Measurements from ENCODE around the gene CHRNE.
"Not testable (repeated sequence)": the region's sequence is repeated elsewhere in the genome, so short reads cannot be mapped to it uniquely, and the experiment has no call there.

CHRNE gene

DNA sequence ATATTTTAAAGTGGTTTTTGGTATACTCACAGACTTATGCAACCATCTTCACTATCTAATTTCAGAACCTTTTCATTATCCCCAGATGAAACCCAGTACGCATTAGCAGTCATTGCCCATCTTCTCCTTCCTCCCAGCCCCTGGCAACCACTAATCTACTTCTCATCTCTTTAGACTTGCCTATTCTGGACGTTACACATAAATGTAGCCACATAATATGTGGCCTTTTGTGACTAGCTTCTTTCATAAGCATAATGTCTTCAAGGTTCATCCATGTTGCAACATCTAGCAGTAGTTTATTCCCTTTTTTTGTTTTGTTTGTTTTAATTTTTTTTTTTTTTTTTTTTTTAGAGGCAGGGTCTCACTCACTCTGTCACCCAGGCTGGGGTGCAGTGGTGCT lies 32.0 kb downstream of the CHRNE start:
- no peak overlapping the region for H3K9ac ChIP-seq (ENCODE audit: low read depth, low read length)
- H3K9me3 ChIP-seq (ENCODE audit: control insufficient read depth, insufficient read depth, low read length): no peaks in the 10 kb centered on the region
- H3K4me1 ChIP-seq (ENCODE audit: insufficient read depth, low read length): no peaks in the 10 kb centered on the region
- no peaks in the 10 kb centered on the region for H3K36me3 ChIP-seq (ENCODE audit: insufficient read depth, low read length)

DNA sequence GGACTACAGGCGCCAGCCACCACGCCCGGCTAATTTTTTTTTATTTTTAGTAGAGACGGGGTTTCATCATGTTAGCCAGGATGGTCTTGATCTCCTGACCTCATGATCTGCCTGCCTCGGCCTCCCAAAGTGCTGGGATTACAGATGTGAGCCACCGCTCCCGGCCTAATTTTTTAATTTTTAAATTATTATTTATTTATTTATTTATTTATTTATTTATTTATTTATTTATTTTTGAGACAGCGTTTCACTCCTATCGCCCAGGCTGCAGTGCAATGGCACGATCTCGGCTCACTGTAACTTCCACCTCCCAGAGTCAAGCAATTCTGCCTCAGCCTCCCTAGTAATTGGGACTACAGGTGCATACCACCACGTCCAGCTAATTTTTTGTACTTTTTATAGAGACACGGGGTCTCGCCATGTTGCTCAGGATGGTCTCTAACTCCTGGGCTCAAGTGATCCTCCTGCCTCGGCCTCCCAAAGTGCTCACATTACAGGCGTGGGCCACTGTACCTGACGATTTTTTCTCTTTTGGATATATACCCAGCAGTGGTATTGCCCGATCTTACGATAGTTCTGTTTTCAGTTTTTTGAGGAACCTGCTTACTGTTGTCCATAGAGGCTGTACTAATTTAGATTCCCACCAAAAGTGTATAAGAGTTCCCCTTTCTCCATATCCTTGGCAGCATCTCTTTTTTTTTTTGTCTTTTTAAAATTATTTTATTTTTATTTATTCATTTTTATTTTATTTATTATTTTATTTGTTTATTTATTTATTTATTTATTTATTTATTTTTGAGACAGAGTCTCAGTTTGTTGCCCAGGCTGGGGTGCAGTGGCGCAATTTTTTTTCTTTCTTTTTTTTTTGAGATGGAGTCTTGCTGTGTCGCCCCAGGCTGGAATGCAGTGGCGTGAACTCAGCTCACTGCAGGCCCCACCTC lies 33.6 kb downstream of the CHRNE start:
- not testable (repeated sequence) for H3K9me3 ChIP-seq (ENCODE audit: control insufficient read depth, insufficient read depth, low read length); H3K4me1 ChIP-seq (ENCODE audit: insufficient read depth, low read length); H3K9ac ChIP-seq (ENCODE audit: low read depth, low read length); H3K36me3 ChIP-seq (ENCODE audit: insufficient read depth, low read length)

- H3K36me3 ChIP-seq (ENCODE audit: insufficient read depth, low read length); H3K9ac ChIP-seq (ENCODE audit: low read depth, low read length); H3K4me1 ChIP-seq (ENCODE audit: insufficient read depth, low read length); H3K9me3 ChIP-seq (ENCODE audit: control insufficient read depth, insufficient read depth, low read length): not testable (repeated sequence)
Observed at GRCh38 chr17:4867535-4867934, 35.4 kb downstream of the CHRNE start.

- no peak overlapping the region for H3K9ac ChIP-seq (ENCODE audit: low read depth, low read length)
- no peaks in the 10 kb centered on the region for H3K36me3 ChIP-seq (ENCODE audit: insufficient read depth, low read length)
- no peaks in the 10 kb centered on the region for H3K9me3 ChIP-seq (ENCODE audit: control insufficient read depth, insufficient read depth, low read length)
Observed at GRCh38 chr17:4863321-4863720, 39.6 kb downstream of the CHRNE start.

GRCh38 chr17:4862720-4863119 lies 40.2 kb downstream of the CHRNE start:
- Histone ChIP-seq H3K4me1 (ENCODE audit: insufficient read depth, low read length) (peaks cover 27% of the 10 kb centered on the region), H3K9me3 (ENCODE audit: control insufficient read depth, insufficient read depth, low read length) (no peaks in the 10 kb centered on the region), H3K36me3 (ENCODE audit: insufficient read depth, low read length) (no peaks in the 10 kb centered on the region), H3K9ac (ENCODE audit: low read depth, low read length) (no peak overlapping the region)

More at GRCh38 chr17:4863321-4863720, 39.6 kb downstream of the CHRNE start:
- peaks cover 23% of the 10 kb centered on the region for H3K4me1 ChIP-seq (ENCODE audit: insufficient read depth, low read length)

DNA sequence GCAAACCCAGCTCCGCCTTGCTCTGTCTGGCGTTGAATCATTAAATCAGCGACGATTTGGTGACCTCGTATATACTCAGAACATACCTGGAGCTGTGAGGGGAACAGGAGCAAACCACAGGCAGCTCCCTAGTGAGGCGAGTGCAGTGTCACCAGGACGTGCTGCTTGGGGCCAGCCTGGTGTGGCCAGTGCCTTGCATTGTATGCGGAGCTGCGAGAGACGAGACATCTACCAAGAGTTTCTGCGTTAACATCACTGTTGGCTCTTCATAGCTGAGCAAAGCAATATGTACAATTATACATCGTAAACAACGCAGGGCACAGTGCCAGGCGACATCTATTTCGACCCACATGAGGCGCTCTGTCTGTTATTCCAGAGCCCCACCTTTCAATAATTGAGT lies 41.8 kb downstream of the CHRNE start:
- no peak overlapping the region for H3K9ac ChIP-seq (ENCODE audit: low read depth, low read length)
- H3K4me1 ChIP-seq (ENCODE audit: insufficient read depth, low read length): peaks cover 34% of the 10 kb centered on the region

GRCh38 chr17:4860651-4861050 lies 42.2 kb downstream of the CHRNE start:
- Histone ChIP-seq H3K4me1 (ENCODE audit: insufficient read depth, low read length) (peaks cover 34% of the 10 kb centered on the region), H3K9ac (ENCODE audit: low read depth, low read length) (no peak overlapping the region), H3K9me3 (ENCODE audit: control insufficient read depth, insufficient read depth, low read length) (no peaks in the 10 kb centered on the region), H3K36me3 (ENCODE audit: insufficient read depth, low read length) (no peaks in the 10 kb centered on the region; the same call in 1 of the 2 replicates)

More for the DNA sequence above, 41.8 kb downstream of the CHRNE start:
- no peaks in the 10 kb centered on the region; the same call in 1 of the 2 replicates for H3K36me3 ChIP-seq (ENCODE audit: insufficient read depth, low read length)
- no peaks in the 10 kb centered on the region for H3K9me3 ChIP-seq (ENCODE audit: control insufficient read depth, insufficient read depth, low read length)

DNA sequence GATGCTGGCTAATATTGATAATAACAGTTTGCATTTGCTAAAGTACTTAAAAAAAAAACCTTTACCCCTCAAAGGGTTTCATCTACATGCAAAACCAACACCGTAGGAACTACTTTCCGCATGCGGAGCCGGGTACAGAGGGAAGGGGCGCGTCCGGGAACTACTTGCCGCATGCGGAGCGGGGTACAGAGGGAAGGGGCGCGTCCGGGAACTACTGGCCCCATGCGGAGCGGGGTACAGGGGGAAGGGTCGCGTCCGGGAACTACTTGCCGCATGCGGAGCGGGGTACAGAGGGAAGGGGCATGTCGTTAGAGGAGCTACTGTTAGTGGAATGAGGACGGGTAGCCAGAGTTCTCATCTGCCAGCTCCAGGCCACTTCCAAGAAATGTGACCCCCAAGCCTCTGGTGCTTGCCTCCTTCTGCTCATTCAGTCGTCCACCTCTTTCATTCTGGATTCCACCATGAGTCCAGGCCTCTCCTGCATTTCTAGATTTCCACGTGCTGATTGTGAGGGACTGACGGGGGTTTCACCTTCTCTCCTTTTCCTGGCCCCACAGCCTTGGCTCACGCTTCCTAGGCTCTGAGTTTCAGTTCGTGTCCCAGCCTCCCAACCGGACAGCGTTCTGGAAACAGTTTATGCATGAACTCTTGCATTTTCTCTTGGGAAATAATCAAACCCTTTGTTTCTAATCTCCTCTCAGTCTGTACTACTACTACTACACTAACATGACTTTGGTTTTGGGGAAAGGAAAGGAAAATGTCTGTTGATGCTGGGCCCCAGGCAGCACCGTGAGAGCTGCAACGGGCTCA lies 42.9 kb downstream of the CHRNE start:
- Histone ChIP-seq H3K4me1 (ENCODE audit: insufficient read depth, low read length) (peaks cover 34% of the 10 kb centered on the region), H3K9ac (ENCODE audit: low read depth, low read length) (no peak overlapping the region), H3K36me3 (ENCODE audit: insufficient read depth, low read length) (no peaks in the 10 kb centered on the region; the same call in 1 of the 2 replicates), H3K9me3 (ENCODE audit: control insufficient read depth, insufficient read depth, low read length) (no peaks in the 10 kb centered on the region)

- H3K9me3 ChIP-seq (ENCODE audit: control insufficient read depth, insufficient read depth, low read length): no peaks in the 10 kb centered on the region
- peaks cover 42% of the 10 kb centered on the region for H3K4me1 ChIP-seq (ENCODE audit: insufficient read depth, low read length)
- H3K9ac ChIP-seq (ENCODE audit: low read depth, low read length): peak overlapping the region; percentile 23; the same call in 1 of the 2 replicates
- H3K36me3 ChIP-seq (ENCODE audit: insufficient read depth, low read length): no peaks in the 10 kb centered on the region; the same call in 1 of the 2 replicates
Observed at GRCh38 chr17:4858882-4859260, 44.0 kb downstream of the CHRNE start.

- H3K9ac ChIP-seq (ENCODE audit: low read depth, low read length): peak overlapping the region; percentile 23; the same call in 1 of the 2 replicates
- no peaks in the 10 kb centered on the region for H3K9me3 ChIP-seq (ENCODE audit: control insufficient read depth, insufficient read depth, low read length)
- H3K4me1 ChIP-seq (ENCODE audit: insufficient read depth, low read length): peaks cover 48% of the 10 kb centered on the region
Observed at GRCh38 chr17:4858068-4858881, 44.6 kb downstream of the CHRNE start.

GRCh38 chr17:4857347-4857746 lies 45.6 kb downstream of the CHRNE start:
- H3K36me3 ChIP-seq (ENCODE audit: insufficient read depth, low read length); H3K9me3 ChIP-seq (ENCODE audit: control insufficient read depth, insufficient read depth, low read length); H3K9ac ChIP-seq (ENCODE audit: low read depth, low read length): not testable (repeated sequence)
- peaks cover 48% of the 10 kb centered on the region for H3K4me1 ChIP-seq (ENCODE audit: insufficient read depth, low read length)

More at GRCh38 chr17:4858068-4858881, 44.6 kb downstream of the CHRNE start:
- no peaks in the 10 kb centered on the region; the same call in 1 of the 2 replicates for H3K36me3 ChIP-seq (ENCODE audit: insufficient read depth, low read length)

GRCh38 chr17:4856937-4857314 lies 46.0 kb downstream of the CHRNE start:
- Histone ChIP-seq H3K4me1 (ENCODE audit: insufficient read depth, low read length) (peaks cover 48% of the 10 kb centered on the region), H3K9me3 (ENCODE audit: control insufficient read depth, insufficient read depth, low read length) (no peaks in the 10 kb centered on the region), H3K9ac (ENCODE audit: low read depth, low read length) (no peak overlapping the region), H3K36me3 (ENCODE audit: insufficient read depth, low read length) (no peaks in the 10 kb centered on the region; the same call in 1 of the 2 replicates)

- Histone ChIP-seq H3K36me3 (ENCODE audit: insufficient read depth, low read length) (no peaks in the 10 kb centered on the region; the same call in 1 of the 2 replicates), H3K4me1 (ENCODE audit: insufficient read depth, low read length) (peaks cover 51% of the 10 kb centered on the region), H3K9ac (ENCODE audit: low read depth, low read length) (no peak overlapping the region), H3K9me3 (ENCODE audit: control insufficient read depth, insufficient read depth, low read length) (no peaks in the 10 kb centered on the region)
Observed at GRCh38 chr17:4856271-4856936, 46.5 kb downstream of the CHRNE start.

All from ES-I3 (cell line).